ENCODE data around the gene DMWD. TPM values are rescaled to one million over a fixed set of nuclear protein-coding genes. Genes with fewer than 3 reads are reported as not detected.

Gene DMWD
- total RNA-seq, 1 donor from 2014 or later, result 60.2 TPM

GRCh38 chr19:45771311-45771933, 21.2 kb downstream of the DMWD start:
- no peak for DNase-seq (ENCODE audit: low read depth)

- peak; percentile 99 for DNase-seq (ENCODE audit: low read depth)
Observed at GRCh38 chr19:45770192-45771101, 22.2 kb downstream of the DMWD start.

- DNase-seq (ENCODE audit: low read depth), result no peak
Observed at GRCh38 chr19:45769821-45770191, 22.8 kb downstream of the DMWD start.

GRCh38 chr19:45768984-45769782, 23.5 kb downstream of the DMWD start, which contains the start of gene SIX5:
Gene SIX5, minus strand, starts transcription at chr19:45769252. Its CDS starts 408 bp downstream, at chr19:45768844.
- peak; percentile 98 for DNase-seq (ENCODE audit: low read depth)

GRCh38 chr19:45768655-45768983, 24.0 kb downstream of the DMWD start:
- DNase-seq (ENCODE audit: low read depth), result no peak

GRCh38 chr19:45767881-45768654, 24.6 kb downstream of the DMWD start:
- DNase-seq (ENCODE audit: low read depth), result peak; percentile 63

- peak; percentile 95 for DNase-seq (ENCODE audit: low read depth)
Observed at GRCh38 chr19:45767410-45767880, 25.2 kb downstream of the DMWD start.

- no peak for DNase-seq (ENCODE audit: low read depth)
Observed at GRCh38 chr19:45766869-45767346, 25.7 kb downstream of the DMWD start.

- DNase-seq (ENCODE audit: low read depth), result no peak
Observed at GRCh38 chr19:45766296-45766868, 26.3 kb downstream of the DMWD start.

GRCh38 chr19:45765702-45766295, 26.8 kb downstream of the DMWD start:
- DNase-seq (ENCODE audit: low read depth), result no peak

- DNase-seq (ENCODE audit: low read depth), result no peak
Observed at GRCh38 chr19:45764945-45765701, 27.5 kb downstream of the DMWD start.

- DNase-seq (ENCODE audit: low read depth), result no peak
Observed at GRCh38 chr19:45764475-45764874, 28.2 kb downstream of the DMWD start.

- no peak for DNase-seq (ENCODE audit: low read depth)
Observed at GRCh38 chr19:45763691-45764294, 28.9 kb downstream of the DMWD start.

- DNase-seq (ENCODE audit: low read depth), result no peak
Observed at GRCh38 chr19:45762870-45763631, 29.6 kb downstream of the DMWD start.

- DNase-seq (ENCODE audit: low read depth), result no peak
Observed at GRCh38 chr19:45761714-45762113, 30.9 kb downstream of the DMWD start.

- DNase-seq (ENCODE audit: low read depth), result no peak
Observed at GRCh38 chr19:45758921-45759320, 33.7 kb downstream of the DMWD start.

GRCh38 chr19:45757695-45758094, 35.0 kb downstream of the DMWD start:
- DNase-seq (ENCODE audit: low read depth), result no peak

GRCh38 chr19:45754323-45754722, 38.3 kb downstream of the DMWD start:
- no peak for DNase-seq (ENCODE audit: low read depth)

Data from myocyte (in vitro differentiated cells).